ENCODE results near the gene ZNF710. TPM values are rescaled to one million over a fixed set of nuclear protein-coding genes. Genes with fewer than 3 reads are reported as not detected.

Gene ZNF710
- total and polyA plus RNA-seq, 9 of the 15 experiments (the other 6 are each of a cell fraction or from before 2014, with no cell fraction given), result 0.56 to 14.2 (median 5.2) TPM

DNA sequence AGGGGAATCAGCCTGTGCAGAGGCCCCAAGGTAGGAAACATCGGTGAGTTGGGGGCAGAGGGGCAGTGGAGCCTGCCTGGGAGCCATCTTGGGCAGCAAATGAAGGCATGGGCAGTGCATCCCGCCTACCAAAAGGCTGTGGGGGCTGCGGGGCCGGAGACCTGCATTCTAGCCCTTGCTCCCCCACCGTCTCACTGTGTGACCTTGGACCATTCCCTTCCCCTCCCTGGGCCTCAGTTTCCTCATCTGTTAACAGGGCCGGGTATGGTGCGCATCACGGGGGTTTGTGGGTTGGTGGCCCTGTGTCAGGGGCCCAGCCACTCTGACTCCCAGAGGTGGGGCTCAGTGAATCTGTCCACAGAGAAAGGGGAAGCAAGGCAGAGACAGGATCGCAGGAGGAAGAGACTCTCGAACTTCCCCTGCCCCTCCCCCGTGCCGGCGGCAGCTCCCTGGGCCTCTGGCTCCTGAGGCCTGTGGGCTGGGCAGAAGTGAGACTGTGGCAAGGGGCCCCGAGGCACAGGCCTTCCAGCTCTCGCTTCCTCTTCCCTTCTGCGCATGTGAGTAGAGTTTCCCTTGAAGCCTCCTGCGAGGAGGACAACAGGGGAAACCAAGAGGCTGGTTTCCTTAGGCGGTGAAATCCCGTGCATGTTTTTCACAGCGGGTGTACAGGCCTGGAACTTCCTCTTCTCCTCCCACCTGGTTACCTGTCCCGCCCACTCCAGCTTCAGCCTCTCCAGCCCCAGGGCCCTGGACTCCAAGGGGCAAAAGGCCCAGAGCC is 58.3 kb downstream of the ZNF710 start (continued):
- TF ChIP-seq, protein P1, sequence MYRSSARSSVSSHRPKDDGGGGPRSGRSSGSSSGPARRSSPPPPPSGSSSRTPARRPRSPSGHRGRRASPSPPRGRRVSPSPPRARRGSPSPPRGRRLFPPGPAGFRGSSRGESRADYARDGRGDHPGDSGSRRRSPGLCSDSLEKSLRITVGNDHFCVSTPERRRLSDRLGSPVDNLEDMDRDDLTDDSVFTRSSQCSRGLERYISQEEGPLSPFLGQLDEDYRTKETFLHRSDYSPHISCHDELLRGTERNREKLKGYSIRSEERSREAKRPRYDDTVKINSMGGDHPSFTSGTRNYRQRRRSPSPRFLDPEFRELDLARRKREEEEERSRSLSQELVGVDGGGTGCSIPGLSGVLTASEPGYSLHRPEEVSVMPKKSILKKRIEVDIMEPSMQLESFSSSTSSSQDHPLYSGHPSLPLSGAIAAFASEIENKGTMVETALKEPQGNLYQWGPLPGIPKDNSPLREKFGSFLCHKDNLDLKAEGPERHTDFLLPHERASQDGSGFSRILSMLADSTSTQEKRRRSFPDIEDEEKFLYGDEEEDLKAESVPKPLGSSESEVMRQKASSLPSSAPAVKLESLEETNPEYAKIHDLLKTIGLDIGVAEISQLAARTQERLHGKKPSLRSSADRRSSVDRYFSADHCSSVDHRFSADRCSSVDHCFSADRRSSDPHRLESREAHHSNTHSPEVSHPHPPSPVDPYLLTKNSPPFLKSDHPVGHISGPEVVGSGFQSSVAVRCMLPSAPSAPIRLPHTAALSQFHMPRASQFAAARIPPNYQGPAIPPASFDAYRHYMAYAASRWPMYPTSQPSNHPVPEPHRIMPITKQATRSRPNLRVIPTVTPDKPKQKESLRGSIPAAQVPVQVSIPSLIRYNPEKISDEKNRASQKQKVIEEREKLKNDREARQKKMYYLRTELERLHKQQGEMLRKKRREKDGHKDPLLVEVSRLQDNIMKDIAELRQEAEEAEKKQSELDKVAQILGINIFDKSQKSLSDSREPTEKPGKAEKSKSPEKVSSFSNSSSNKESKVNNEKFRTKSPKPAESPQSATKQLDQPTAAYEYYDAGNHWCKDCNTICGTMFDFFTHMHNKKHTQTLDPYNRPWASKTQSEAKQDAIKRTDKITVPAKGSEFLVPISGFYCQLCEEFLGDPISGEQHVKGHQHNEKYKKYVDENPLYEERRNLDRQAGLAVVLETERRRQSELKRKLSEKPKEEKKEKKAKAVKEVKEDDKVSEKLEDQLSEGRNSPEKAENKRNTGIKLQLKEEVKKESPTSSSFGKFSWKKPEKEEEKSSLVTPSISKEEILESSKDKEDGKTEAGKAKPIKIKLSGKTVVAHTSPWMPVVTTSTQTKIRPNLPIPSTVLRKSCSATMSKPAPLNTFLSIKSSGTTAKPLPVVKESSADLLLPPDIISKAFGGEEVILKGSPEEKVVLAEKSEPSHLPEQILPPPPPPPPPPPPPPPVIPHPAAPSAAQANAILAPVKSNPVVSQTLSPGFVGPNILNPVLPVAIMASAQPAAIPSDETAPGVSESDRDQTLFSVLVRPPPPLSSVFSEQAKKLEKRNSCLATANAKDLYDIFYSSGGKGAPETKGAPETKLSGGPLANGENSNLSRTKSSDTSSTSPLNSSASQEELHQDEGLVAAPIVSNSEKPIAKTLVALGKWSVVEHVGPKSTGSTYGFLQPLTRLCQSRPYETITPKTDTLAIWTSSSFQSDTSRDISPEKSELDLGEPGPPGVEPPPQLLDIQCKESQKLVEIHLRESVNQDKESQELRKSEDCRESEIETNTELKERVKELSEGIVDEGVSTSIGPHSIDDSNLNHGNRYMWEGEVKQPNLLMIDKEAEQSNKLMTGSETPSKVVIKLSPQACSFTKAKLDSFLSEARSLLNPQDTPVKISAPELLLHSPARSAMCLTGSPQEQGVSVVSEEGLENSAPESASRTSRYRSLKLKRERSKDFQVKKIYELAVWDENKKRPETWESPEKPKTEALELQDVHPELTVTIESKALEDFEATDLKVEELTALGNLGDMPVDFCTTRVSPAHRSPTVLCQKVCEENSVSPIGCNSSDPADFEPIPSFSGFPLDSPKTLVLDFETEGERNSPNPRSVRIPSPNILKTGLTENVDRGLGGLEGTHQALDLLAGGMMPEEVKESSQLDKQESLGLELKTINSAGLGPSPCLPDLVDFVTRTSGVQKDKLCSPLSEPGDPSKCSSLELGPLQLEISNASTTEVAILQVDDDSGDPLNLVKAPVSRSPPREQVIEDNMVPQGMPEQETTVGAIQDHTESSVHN (IDR thresholded peaks at IDR 0.05; ENCODE audit: borderline replicate concordance in 1 of 2, low read depth in 1 of 2), result 0 out of 4 replicates have a peak, but pooled peaks of 1 of the 2 experiments have one; percentile 24
- TF ChIP-seq NFYB (IDR thresholded peaks at IDR 0.05; ENCODE audit: extremely low read depth, insufficient read length) (no peak), TBL1XR1 (IDR thresholded peaks at IDR 0.05; ENCODE audit: low read length in 2 of 2) (no peak), HNRNPL (IDR thresholded peaks at IDR 0.05; ENCODE audit: low read depth, low read length) (no peak), ZNF780A (CRISPR knock-in tag; IDR thresholded peaks at IDR 0.05) (no peak), THRAP3 (IDR thresholded peaks at IDR 0.05; ENCODE audit: borderline replicate concordance) (no peak), ETV6 (IDR thresholded peaks at IDR 0.05; ENCODE audit: borderline replicate concordance in 1 of 2, low read depth in 2 of 2, low read length in 1 of 2) (peak; percentile 86 to 94), ETV6 (CRISPR knock-in tag; IDR thresholded peaks at IDR 0.05; ENCODE audit: borderline replicate concordance) (no peak)
- TF ChIP-seq, protein P2, sequence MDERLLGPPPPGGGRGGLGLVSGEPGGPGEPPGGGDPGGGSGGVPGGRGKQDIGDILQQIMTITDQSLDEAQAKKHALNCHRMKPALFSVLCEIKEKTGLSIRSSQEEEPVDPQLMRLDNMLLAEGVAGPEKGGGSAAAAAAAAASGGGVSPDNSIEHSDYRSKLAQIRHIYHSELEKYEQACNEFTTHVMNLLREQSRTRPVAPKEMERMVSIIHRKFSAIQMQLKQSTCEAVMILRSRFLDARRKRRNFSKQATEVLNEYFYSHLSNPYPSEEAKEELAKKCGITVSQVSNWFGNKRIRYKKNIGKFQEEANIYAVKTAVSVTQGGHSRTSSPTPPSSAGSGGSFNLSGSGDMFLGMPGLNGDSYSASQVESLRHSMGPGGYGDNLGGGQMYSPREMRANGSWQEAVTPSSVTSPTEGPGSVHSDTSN (CRISPR knock-in tag; IDR thresholded peaks at IDR 0.05; ENCODE audit: low read depth), result no peak
- TF ChIP-seq, protein P2 (tag; conservative IDR thresholded peaks at IDR 0.05; ENCODE audit: low read depth), result no peak
- TF ChIP-seq, protein P3, sequence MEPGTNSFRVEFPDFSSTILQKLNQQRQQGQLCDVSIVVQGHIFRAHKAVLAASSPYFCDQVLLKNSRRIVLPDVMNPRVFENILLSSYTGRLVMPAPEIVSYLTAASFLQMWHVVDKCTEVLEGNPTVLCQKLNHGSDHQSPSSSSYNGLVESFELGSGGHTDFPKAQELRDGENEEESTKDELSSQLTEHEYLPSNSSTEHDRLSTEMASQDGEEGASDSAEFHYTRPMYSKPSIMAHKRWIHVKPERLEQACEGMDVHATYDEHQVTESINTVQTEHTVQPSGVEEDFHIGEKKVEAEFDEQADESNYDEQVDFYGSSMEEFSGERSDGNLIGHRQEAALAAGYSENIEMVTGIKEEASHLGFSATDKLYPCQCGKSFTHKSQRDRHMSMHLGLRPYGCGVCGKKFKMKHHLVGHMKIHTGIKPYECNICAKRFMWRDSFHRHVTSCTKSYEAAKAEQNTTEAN (CRISPR knock-in tag; IDR thresholded peaks at IDR 0.05), result 0 out of 2 replicates have a peak, but pooled peaks have one; percentile 46
- TF ChIP-seq, protein P4, sequence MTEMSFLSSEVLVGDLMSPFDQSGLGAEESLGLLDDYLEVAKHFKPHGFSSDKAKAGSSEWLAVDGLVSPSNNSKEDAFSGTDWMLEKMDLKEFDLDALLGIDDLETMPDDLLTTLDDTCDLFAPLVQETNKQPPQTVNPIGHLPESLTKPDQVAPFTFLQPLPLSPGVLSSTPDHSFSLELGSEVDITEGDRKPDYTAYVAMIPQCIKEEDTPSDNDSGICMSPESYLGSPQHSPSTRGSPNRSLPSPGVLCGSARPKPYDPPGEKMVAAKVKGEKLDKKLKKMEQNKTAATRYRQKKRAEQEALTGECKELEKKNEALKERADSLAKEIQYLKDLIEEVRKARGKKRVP (CRISPR knock-in tag; IDR thresholded peaks at IDR 0.05), result no peak

Data from K562 (cell line).